GM21529 (cell line): Measurements from ENCODE around the gene FAM47B.

Experiments used
- ATAC-seq: cut with Tn5 transposase; IDR thresholded peaks from one replicate; pipeline ENCODE4 v1.9.1; 2021; ENCODE audit not compliant: unreplicated experiment

Gene FAM47B

DNA sequence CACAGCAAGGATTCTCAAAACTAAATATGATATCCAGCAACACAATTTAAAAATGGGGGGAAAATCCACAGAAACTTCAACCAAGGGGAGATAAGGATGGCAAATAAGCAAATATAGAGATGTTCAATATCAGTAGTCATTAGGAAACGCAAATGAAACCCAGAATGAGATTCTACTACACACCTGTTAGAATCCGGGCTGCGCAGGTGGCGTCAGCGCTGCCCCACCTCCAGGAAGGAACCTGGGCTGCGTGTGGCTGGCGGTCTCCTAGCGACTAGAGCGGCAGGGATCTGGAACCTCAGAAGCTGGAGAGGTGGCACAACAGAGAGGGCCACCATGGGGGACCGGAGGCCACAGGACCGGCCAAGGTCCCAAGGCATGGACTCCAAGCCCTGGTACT, at the start of gene FAM47B:
FAM47B (plus strand) TSS at position 301 of the 400 bp plus-strand sequence; CDS start at position 337, 36 bp downstream.
- ATAC-seq = no peak

DNA sequence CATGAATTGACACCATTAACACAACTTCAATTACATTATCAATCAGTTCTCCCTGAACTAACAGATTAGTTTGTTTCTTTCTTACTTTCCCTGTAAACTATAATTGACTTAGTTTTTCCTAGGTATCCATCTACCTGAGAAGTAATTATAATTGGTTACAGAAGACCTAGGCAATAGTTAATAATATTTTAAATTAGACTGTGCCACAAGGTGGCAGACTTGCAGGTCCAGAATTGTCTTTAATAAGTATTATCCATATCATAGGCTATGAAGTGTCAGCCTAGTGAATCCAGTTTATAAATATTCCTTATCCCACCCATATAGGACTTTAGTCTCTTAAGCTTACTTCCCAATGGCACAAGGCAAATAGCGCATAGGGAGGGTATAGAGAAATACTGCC, 48.9 kb upstream of the FAM47B start:
- no peak for ATAC-seq

DNA sequence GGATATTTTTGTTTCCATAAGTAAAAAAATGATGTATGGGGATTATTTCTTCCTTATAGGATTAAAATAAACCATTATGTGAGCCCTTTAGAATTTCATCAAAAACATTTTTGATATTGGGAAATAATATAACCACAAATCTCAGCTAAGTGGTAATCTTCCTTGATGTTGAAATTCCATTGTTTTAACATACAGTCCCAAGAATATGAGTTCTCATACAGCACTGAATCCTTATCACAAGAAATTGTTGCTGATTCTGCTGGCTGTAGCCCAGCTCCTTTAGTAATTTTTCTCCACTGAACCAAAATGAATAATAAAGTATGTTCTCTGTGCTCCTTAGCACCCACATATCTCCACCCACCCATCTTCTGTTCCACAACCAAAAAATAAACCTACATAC, 41.9 kb upstream of the FAM47B start:
- ATAC-seq = no peak

DNA sequence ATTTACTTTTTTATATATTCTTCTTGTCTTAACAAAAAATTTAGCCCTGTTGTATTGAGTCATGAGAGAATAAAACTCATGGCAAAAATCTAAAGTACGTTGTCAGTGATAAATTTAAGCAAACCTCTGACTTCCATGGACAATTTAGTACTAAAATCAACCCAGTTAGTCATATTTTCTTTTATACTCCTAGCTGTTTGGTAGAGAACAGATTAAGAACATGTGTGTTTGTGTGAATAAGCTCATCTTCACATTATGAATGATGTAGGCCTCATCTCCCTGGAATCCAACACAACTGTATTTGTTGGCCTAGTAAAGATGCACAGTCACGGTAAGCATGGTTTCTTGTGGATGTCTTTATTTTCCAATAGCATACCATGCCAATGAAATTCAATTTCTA, 40.8 kb upstream of the FAM47B start:
- no peak for ATAC-seq

DNA sequence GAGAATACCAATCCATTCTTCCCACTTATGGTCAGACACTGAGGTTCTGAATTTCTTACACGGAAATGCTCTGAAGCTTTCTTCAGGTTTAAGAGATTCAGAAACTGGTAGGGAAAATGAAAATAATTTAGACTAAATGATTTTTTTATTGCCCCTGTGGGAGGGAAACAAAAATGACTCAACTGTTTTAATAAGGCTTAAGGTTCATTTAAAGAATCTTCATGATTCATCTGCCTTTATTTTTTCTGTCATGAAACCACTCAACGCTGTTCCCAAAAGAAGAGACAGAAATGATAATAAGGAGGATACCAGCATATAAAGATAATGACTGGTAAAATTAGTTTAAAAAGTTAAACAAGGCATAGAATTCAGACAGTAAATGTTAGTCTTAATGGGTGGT, 39.3 kb upstream of the FAM47B start:
- ATAC-seq = no peak

DNA sequence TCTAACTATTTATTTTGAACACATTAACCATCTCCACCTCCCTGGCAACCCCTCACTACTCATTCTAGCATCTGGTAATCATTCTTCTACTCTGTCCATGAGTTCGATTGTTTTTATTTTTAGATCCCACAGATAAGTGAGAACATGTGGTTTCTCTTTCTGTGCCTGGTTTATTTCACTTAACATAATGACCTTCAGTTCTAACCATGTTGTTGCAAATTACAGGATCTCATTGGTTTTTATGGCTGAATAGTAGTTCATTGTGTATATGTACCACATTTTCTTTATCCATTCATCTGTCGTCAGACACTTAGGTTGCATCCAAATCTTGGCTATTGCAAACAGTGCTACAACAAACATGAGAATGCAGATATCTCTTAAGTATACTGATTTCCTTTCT, 33.4 kb upstream of the FAM47B start:
- ATAC-seq = no peak

DNA sequence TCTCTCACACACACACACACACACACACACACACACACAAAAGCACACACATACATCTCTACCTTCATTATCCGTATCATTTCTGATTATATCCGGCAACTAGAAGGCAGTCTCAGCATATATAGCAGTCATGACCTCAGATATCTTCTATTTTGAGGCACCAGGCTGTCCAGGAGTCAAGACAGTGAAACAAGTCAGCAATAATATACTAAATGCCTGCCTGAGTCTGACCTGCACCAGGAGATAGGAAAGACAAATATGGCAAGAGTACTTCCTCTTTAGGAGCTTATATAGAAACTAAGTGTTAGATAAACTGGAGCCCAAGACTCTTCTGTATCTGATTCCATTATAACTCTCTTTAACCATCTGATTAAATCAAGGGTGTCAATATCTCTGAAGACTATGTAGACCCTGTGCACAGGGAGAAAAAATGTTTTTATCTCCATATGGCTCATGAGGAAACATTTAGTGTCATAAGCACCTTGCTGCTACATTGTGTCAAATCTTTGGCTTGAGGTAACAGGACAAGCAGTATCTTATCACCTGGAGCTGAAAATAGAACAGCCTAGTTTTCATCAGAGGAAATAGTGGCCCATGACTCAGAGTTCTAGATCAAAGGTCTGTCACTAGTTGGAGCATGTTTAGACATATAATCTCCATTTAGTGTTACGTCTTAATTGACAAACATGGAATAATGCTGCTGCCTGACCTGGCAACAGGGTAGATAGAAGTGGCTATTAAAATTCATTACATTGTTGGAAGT, 27.0 kb upstream of the FAM47B start:
- ATAC-seq = no peak

DNA sequence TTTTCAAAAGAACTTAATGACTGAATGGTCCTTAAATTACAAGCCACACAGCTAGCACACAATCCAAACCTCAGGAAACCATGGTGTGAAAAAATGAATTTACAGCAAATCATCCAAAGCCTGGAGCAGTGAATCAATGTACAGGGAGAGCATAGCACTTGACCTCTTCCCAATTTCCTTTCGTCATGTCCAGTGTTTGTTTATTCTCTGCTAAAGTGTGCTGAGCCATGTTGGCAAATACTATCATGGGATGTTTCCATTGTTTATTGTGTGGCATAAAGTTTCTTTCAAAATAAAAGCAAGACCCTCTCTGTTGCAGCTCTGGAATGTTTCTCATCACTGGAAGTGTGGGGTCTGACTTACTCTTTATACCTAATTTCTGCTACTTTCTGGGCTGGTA, 25.4 kb upstream of the FAM47B start:
- no peak for ATAC-seq

DNA sequence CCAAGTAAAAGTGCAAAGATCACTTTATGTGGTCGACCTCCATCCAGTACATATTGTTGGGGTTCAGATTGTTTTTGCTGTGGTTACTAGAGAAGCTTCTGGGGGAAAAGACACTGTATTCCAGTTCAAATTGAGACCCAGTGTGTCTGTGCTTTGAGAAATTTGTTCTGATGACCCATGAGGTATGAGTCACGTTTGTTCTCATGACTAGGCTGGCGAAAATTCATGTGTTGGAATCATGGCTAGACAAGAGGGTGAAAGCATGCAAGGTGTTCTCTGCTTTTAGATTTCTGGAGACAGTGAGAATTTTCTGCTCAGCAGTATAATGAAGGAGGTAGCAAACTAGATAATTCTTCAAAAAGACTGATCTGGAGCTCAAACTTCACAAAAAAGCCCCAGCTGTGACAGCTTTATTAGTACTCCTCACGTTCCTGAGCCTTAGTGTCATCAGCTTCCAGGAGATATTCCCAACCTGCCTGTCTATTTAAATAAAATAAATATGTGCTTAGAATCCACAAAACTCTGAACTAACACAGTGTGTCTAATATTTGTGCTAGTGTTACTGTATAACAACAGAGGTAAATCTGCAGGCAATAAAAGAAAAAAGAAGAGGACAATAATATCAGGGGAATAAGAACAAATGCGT, 24.4 kb upstream of the FAM47B start:
- no peak for ATAC-seq

DNA sequence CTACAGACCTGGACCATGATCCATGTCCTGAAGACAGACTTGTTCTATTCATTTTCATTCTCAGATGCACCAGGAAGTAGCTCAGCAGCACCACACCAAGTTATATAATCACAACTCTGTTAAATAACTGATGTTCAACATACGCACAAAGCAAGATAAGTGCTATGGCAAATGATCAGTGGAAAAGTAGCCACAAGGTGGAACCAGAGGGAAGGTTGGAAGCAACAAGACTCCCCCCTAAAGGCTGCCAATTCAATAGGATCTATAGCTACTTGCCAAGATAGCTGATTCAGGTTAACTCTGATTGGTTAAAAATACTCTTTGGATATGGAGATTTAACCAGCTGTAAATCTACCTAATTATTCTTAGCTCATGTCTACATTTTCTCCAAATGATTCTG, 23.7 kb upstream of the FAM47B start:
- no peak for ATAC-seq

DNA sequence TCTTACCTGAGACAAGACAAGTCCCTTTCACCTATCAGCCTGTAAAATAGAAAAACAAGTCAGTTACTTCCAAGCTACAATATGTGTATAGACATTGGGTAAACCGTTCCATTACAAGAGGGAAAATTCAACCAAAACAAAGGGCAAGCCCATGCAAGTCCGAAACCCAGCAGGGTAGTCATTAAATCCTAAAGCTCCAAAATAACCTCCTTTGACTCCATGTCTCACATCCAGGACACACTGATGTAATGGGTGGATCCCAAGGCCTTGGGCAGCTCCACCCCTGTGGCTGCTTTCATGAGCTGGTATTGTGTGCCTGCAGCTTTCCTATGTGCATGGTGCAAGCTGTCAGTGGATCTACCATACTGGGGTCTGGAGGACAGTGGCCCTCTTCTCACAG, 14.7 kb upstream of the FAM47B start:
- no peak for ATAC-seq

DNA sequence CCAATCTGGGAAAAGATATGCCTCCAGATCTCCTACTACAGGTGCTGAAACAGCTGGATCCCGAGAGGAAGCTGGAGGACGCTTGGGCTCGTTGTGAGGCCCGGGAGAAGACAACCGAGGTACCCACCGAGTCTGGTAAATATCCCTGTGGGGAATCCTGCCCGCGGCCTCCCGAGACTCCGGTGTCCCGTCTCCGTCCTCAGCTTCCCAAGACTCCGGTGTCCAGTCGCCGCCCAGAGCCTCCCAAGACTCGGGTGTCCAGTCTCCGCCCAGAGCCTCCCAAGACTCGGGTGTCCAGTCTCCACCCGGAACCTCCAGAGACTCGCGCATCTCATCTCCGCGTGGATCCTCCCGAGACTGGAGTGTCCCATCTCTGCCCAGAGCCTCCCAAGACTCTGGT, 639 bp downstream of the FAM47B start:
- ATAC-seq = no peak

DNA sequence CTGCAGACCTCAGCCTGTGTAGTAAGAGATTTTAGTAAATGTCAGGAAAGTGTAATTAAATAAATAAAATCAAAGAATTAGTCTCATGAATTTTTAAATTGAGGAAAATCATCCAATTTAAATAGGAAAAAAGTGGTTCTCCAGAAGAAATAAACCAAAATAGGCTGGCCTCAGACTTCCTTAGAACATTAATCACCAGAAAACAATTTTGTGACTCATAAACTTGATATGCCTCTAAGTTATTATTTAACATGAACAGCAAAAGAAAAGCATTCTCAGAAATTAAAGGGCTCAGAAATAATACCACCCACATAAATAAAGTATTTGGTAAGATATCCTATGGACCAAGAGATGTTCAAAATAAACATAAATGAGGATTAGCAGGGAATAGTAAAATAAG, 14.3 kb downstream of the FAM47B start:
- no peak for ATAC-seq

DNA sequence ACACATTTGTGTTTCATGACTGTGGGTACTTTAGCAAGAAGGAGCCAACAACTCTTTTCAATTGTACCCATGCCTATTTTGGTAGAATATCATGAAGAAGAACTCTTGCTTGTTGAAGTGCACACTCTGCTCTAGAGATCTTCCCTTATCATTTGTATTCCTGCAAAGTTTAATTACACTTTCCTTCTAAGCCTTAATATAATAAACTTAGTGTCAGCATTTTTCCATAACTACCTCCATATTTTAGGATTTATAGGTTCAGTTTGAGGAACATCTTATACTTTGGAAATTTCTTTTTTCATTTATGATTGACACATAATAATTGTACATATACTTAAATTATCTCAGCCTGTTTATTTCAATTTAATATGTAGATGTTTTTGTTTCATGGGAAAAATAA, 19.1 kb downstream of the FAM47B start:
- no peak for ATAC-seq

DNA sequence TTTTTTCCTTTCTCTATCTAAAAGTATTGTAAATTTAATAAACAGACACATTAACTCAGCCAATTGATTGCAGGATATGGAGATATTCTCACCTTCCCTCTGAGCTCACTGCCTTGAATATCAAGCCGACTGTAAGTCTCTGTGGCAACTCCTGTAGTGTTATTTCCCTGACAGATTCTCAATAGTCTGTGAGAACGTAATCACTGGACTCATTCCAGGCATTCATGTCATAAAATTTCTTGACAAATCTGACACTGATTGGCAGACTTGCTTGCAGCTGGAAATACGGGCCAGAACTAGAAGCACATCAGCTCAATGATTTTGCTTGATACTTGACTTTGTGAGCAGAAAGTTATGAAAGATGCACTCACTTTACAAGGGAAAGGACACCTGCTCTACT, 29.6 kb downstream of the FAM47B start:
- no peak for ATAC-seq

DNA sequence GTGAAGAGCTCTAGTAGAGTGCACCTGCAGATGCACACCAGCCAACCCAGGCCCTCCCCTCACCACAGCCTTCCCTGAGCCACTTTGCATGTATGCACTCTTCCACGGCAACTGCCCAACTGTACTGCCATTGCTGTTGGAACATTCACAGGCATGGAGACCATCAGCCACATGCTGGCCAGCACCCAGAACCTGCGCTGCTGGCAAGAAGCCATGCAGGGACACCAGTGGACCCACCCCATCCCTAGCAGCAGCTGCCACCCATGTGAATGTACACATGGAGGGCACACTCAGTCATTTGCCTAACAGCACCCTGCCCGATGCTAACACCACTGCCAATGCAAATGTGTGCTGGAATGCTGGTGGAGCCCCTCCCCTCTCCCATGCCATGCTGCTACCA, 35.6 kb downstream of the FAM47B start:
- ATAC-seq = no peak

DNA sequence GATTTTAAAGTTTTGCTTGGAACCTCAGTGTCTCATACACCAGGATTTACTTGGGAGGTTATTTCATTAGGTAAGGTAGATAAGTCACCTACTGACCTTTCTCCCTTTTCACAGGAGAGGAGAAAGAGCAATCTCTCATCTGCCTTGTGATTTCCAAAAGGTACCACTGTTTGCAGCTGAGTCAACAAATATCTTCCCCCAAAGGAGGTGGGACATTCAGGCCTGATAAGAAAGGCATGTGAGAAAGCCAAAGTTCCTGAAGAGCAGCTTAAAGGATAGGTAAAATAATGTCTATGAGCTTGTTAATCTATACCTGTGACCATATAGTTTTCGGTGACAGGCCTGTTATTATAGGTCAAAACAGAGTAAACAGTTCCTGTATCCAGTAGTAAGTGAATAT, 45.0 kb downstream of the FAM47B start:
- ATAC-seq = no peak
